ENCODE measurements around the gene TES. TPM values are rescaled to one million over a fixed set of nuclear protein-coding genes. Genes with fewer than 3 reads are reported as not detected.

Gene TES
- polyA plus RNA-seq, 1 donor from 2014 or later = 38.0 TPM

- Histone ChIP-seq H4K20me1 (ENCODE audit: insufficient read depth) (no peaks in the 10 kb centered on the region), H3K9me3 (ENCODE audit: low read length) (no peaks in the 10 kb centered on the region), H3K4me2 (ENCODE audit: low read length) (no peak overlapping the region), H3K4me3 (ENCODE audit: low read length) (no peak overlapping the region), H3F3A (ENCODE audit: insufficient read depth, low read length, poor library complexity, severe bottlenecking) (no peaks in the 10 kb centered on the region), H3K9me2 (ENCODE audit: insufficient read depth, low read length) (no peaks in the 10 kb centered on the region), H3K79me2 (replicated peaks; ENCODE audit: insufficient read depth, low read length) (no peaks in the 10 kb centered on the region), H3K27me3 (ENCODE audit: insufficient read depth, low read depth, low read length) (no peaks in the 10 kb centered on the region), H3K9ac (ENCODE audit: low read length) (no peak overlapping the region), H3K36me3 (ENCODE audit: insufficient read depth, low read length) (no peaks in the 10 kb centered on the region), H2AFZ (ENCODE audit: low read depth, low read length) (no peak overlapping the region), H3K27ac (ENCODE audit: low read length) (no peak overlapping the region)
- TF ChIP-seq RAD21 (conservative IDR thresholded peaks at IDR 0.05) (no peak), CTCF (IDR thresholded peaks at IDR 0.05; ENCODE audit: poor library complexity, severe bottlenecking) (no peak), REST (IDR thresholded peaks at IDR 0.05; ENCODE audit: borderline replicate concordance) (no peak), EZH2 (IDR thresholded peaks at IDR 0.05; ENCODE audit: borderline replicate concordance, insufficient read depth, low read length, poor library complexity, severe bottlenecking) (no peak), TAF1 (IDR thresholded peaks at IDR 0.05; ENCODE audit: low read depth) (no peak), MXI1 (conservative IDR thresholded peaks at IDR 0.05; ENCODE audit: poor library complexity, severe bottlenecking) (no peak), EP300 (conservative IDR thresholded peaks at IDR 0.05; ENCODE audit: poor library complexity, severe bottlenecking) (no peak), POLR2AphosphoS5 (IDR thresholded peaks at IDR 0.05) (no peak), SMC3 (conservative IDR thresholded peaks at IDR 0.05; ENCODE audit: poor library complexity) (no peak)
Observed at GRCh38 chr7:116198748-116199410, 11.5 kb upstream of the TES start.

GRCh38 chr7:116200963-116201362 lies 9.4 kb upstream of the TES start:
- H3K27ac ChIP-seq (ENCODE audit: low read length) = no peak overlapping the region
- H3K36me3 ChIP-seq (ENCODE audit: insufficient read depth, low read length) = no peaks in the 10 kb centered on the region
- no peaks in the 10 kb centered on the region for H4K20me1 ChIP-seq (ENCODE audit: insufficient read depth)
- H3K4me2 ChIP-seq (ENCODE audit: low read length) = no peak overlapping the region
- no peaks in the 10 kb centered on the region for H3K9me3 ChIP-seq (ENCODE audit: low read length)
- no peaks in the 10 kb centered on the region for H3K27me3 ChIP-seq (ENCODE audit: insufficient read depth, low read depth, low read length)
- no peak overlapping the region for H3K4me3 ChIP-seq (ENCODE audit: low read length)
- no peaks in the 10 kb centered on the region for H3K9me2 ChIP-seq (ENCODE audit: insufficient read depth, low read length)
- TF ChIP-seq RAD21 (conservative IDR thresholded peaks at IDR 0.05) (no peak), SMC3 (conservative IDR thresholded peaks at IDR 0.05; ENCODE audit: poor library complexity) (no peak), POLR2AphosphoS5 (IDR thresholded peaks at IDR 0.05) (no peak), CTCF (IDR thresholded peaks at IDR 0.05; ENCODE audit: poor library complexity, severe bottlenecking) (no peak), EZH2 (IDR thresholded peaks at IDR 0.05; ENCODE audit: borderline replicate concordance, insufficient read depth, low read length, poor library complexity, severe bottlenecking) (no peak), MXI1 (conservative IDR thresholded peaks at IDR 0.05; ENCODE audit: poor library complexity, severe bottlenecking) (no peak), TAF1 (IDR thresholded peaks at IDR 0.05; ENCODE audit: low read depth) (no peak)
- H3F3A ChIP-seq (ENCODE audit: insufficient read depth, low read length, poor library complexity, severe bottlenecking) = no peaks in the 10 kb centered on the region
- H2AFZ ChIP-seq (ENCODE audit: low read depth, low read length) = no peak overlapping the region
- no peak overlapping the region for H3K9ac ChIP-seq (ENCODE audit: low read length)
- no peaks in the 10 kb centered on the region for H3K79me2 ChIP-seq (replicated peaks; ENCODE audit: insufficient read depth, low read length)

Data from neural cell (in vitro differentiated cells).